ENCODE results near the gene APAF1.

GRCh38 chr12:98770230-98770629 lies 125.1 kb downstream of the APAF1 start:
- TF ChIP-seq SP1 (IDR thresholded peaks at IDR 0.05) (no peak), BHLHE40 (IDR thresholded peaks at IDR 0.05; ENCODE audit: borderline replicate concordance) (no peak), PKNOX1 (IDR thresholded peaks at IDR 0.05) (no peak), FOXM1 (IDR thresholded peaks at IDR 0.05; ENCODE audit: borderline replicate concordance) (no peak), ARNT (IDR thresholded peaks at IDR 0.05) (no peak), TARDBP (IDR thresholded peaks at IDR 0.05) (no peak), NFRKB (IDR thresholded peaks at IDR 0.05) (no peak), CTBP1 (IDR thresholded peaks at IDR 0.05; ENCODE audit: borderline replicate concordance) (no peak), SUZ12 (IDR thresholded peaks at IDR 0.05) (no peak), FOXA1 (IDR thresholded peaks at IDR 0.05) (no peak), FOXK2 (IDR thresholded peaks at IDR 0.05) (no peak), ZNF384 (IDR thresholded peaks at IDR 0.05) (no peak)
